GM12878 (cell line): ENCODE results near the gene ANKRD13D.

Experiments used
- FOS ChIP-seq: IDR thresholded peaks from 3 replicates; pipeline ENCODE4 v1.6.1; 2011; ENCODE audit warnings: borderline replicate concordance; ENCODE audit not compliant: insufficient read length; ENCODE audit errors: extremely low read depth
- MEF2A ChIP-seq: IDR thresholded peaks from 2 replicates; pipeline ENCODE4 v1.6.1; 2011; ENCODE audit warnings: low read depth, mild to moderate bottlenecking, low read length, moderate library complexity; ENCODE audit not compliant: insufficient read depth
- NFIC ChIP-seq: IDR thresholded peaks from 2 replicates; pipeline ENCODE4 v1.6.1; 2012; ENCODE audit warnings: low read depth, mild to moderate bottlenecking, inconsistent platforms, low read length, moderate library complexity
- SRF ChIP-seq, 2 experiments: IDR thresholded peaks; 2 replicates each; pipeline ENCODE4 v1.6.1; 2011; ENCODE audit warnings: low read depth in 2 of 2, low read length in 2 of 2, mild to moderate bottlenecking in 1 of 2, moderate library complexity in 1 of 2
- TAF1 ChIP-seq: IDR thresholded peaks from 2 replicates; pipeline ENCODE4 v1.6.1; 2011; ENCODE audit warnings: mild to moderate bottlenecking, low read depth, low read length, borderline replicate concordance
- TF ChIP-seq, protein P1 (sequence below): IDR thresholded peaks from 2 replicates; pipeline ENCODE4 v1.6.1; 2012; ENCODE audit warnings: low read depth, low read length, improper control_type of control experiment

DNA sequence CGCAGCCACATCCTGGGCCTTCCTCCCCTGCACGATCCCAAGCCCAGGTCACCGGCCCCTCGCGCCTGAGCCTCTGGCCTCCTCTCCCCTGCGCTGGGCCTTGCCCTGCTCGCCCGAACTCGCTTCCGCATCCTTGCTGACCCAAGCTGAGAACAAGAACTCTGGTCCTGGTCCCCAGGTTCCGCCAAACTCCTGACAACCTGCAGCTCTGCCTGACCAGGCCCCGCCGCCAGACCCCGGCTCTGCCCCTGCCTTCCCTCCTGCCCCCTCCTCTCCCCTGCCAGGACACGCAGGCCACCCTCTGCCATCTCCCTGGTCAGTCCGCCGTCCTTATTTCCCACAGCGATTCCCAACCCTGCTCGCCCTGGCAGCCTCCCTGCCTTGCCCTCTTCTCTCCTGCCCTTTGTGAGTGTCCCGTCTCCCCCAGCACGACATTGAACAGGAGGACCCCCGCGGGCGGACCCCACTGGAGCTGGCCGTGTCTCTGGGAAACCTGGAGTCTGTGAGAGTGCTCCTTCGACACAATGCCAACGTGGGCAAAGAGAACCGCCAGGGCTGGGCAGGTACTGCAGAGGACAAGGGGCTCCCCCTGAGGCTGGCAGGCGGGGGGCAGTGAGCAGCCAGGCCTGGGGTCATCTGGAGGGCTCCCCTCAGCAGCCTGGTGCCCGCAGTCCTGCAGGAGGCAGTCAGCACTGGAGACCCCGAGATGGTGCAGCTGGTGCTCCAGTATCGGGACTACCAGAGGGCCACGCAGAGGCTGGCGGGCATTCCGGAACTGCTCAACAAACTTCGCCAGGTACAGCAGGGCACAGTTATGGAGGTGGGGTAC lies 762 bp downstream of the ANKRD13D start:
- TF ChIP-seq, protein P1, sequence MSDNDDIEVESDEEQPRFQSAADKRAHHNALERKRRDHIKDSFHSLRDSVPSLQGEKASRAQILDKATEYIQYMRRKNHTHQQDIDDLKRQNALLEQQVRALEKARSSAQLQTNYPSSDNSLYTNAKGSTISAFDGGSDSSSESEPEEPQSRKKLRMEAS, result no peak
- TF ChIP-seq TAF1, result no peak
- TF ChIP-seq SRF (IDR thresholded peaks at IDR 0.05; ENCODE audit: low read depth in 2 of 2, low read length in 2 of 2), result no peak
- no peak for TF ChIP-seq FOS
- TF ChIP-seq NFIC, result no peak
- no peak for TF ChIP-seq MEF2A
